GM12878 (cell line): ENCODE data around the gene AAGAB. TPM values are rescaled to one million over a fixed set of nuclear protein-coding genes. Genes with fewer than 3 reads are reported as not detected.

Experiments
- ATAC-seq: fragments of 200-7000 bp; cut with Tn5 transposase; 3 replicates; pipeline ENCODE4 v1.9.1; 2020; ENCODE audit warnings: mild to moderate bottlenecking, moderate library complexity
- BruUV-seq: library from RNA; stranded (reverse); fragments of 400-500 nt; replicated peaks from 2 replicates; lab custom pipeline; 2021; lab: Mats Ljungman, UMichigan
- CTCF ChIA-PET: fragments of 300-600 bp; sonication (Branson Sonifier 250); formaldehyde crosslinking; extraction: SDS; loops from one replicate; lab custom pipeline; 2021; ENCODE audit warnings: inconsistent platforms; lab: Yijun Ruan, JAX
- POLR2A ChIA-PET: fragments of 350-600 bp; formaldehyde crosslinking; extraction: SDS; loops from one replicate; lab custom pipeline; 2021; ENCODE audit warnings: inconsistent platforms; lab: Charles Lee
- RAD21 ChIA-PET: fragments of 300-600 bp; sonication (Branson Sonifier 250); formaldehyde crosslinking; loops from one replicate; lab custom pipeline; 2023; ENCODE audit warnings: antibody characterized with exemption; ENCODE audit not compliant: unreplicated experiment; lab: Charles Lee
- SMC1A ChIA-PET: fragments of 300-600 bp; sonication (Branson Sonifier 250); formaldehyde crosslinking; loops from one replicate; lab custom pipeline; 2023; ENCODE audit not compliant: unreplicated experiment, uncharacterized antibody; lab: Charles Lee
- DNase-seq: peaks from one replicate; pipeline ENCODE4 v3.0.0-alpha.2; 2011; ENCODE audit warnings: low read depth, low spot score
- FAIRE-seq: peaks from 3 replicates; lab custom pipeline; 2011; peaks lifted over from hg19 to GRCh38; lab: Jason Lieb, UNC
- H2AFZ ChIP-seq: 2 replicates; pipeline ENCODE4 v1.6.0; 2011; ENCODE audit warnings: low read depth, low read length, control low read depth; ENCODE audit not compliant: control insufficient read depth
- H3K27ac ChIP-seq: 2 replicates; pipeline ENCODE4 v1.5.1; 2011; ENCODE audit warnings: control low read depth; ENCODE audit not compliant: control insufficient read depth, insufficient read depth
- H3K27me3 ChIP-seq, 2 experiments: replicated peaks in 1 of 2; 2 replicates each; pipeline versions ENCODE4 v1.6.0 to v1.6.1; 2011; ENCODE audit warnings: low read length in 1 of 2; ENCODE audit not compliant: control insufficient read depth in 2 of 2, insufficient read depth in 2 of 2
- H3K36me3 ChIP-seq, 2 experiments: 2 replicates each; pipeline ENCODE4 v1.5.1; 2011; ENCODE audit warnings: low read length in 1 of 2; ENCODE audit not compliant: control insufficient read depth in 2 of 2, insufficient read depth in 2 of 2
- H3K4me1 ChIP-seq: 2 replicates; pipeline ENCODE4 v1.6.1; 2011; ENCODE audit warnings: mild to moderate bottlenecking, low read length, moderate library complexity, mixed read lengths; ENCODE audit not compliant: control insufficient read depth, insufficient read depth
- H3K4me2 ChIP-seq: 2 replicates; pipeline ENCODE4 v1.6.0; 2011; ENCODE audit warnings: control low read depth; ENCODE audit not compliant: control insufficient read depth, insufficient read depth
- H3K4me3 ChIP-seq: fragments of 200-600 bp; sonication (generic); 2 replicates; pipeline ENCODE4 v1.5.1; 2016
- H3K79me2 ChIP-seq: 2 replicates; pipeline ENCODE4 v1.6.0; 2011; ENCODE audit warnings: low read length; ENCODE audit not compliant: control insufficient read depth, insufficient read depth
- H3K9ac ChIP-seq: 2 replicates; pipeline ENCODE4 v1.8.0; 2011; ENCODE audit warnings: low read length, control low read depth, mixed read lengths; ENCODE audit not compliant: control insufficient read depth, insufficient read depth
- H3K9me3 ChIP-seq: replicated peaks from 3 replicates; pipeline ENCODE4 v1.5.1; 2011; ENCODE audit warnings: mild to moderate bottlenecking, low read length; ENCODE audit not compliant: control insufficient read depth, insufficient read depth
- H4K20me1 ChIP-seq: 2 replicates; pipeline ENCODE4 v1.6.0; 2011; ENCODE audit not compliant: control insufficient read depth, insufficient read depth
- BCL11A ChIP-seq: IDR thresholded peaks from 2 replicates; pipeline ENCODE4 v1.6.1; 2011; ENCODE audit warnings: low read depth, low read length
- CEBPZ ChIP-seq: fragments of 150-350 bp; IDR thresholded peaks from 2 replicates; pipeline ENCODE4 v1.6.1; 2016; ENCODE audit warnings: low read depth, low read length
- HCFC1 ChIP-seq: fragments of 150-350 bp; IDR thresholded peaks from 2 replicates; pipeline ENCODE4 v1.6.1; 2014; ENCODE audit warnings: low read length
- IRF3 ChIP-seq: fragments of 450-650 bp; IDR thresholded peaks from 2 replicates; pipeline ENCODE4 v1.6.1; 2014; ENCODE audit warnings: mild to moderate bottlenecking
- KAT2A ChIP-seq: conservative IDR thresholded peaks from 2 replicates; pipeline ENCODE4 v1.6.1; 2011; ENCODE audit warnings: low read depth, low read length; ENCODE audit not compliant: control insufficient read depth
- NR2C2 ChIP-seq: IDR thresholded peaks from 2 replicates; pipeline ENCODE4 v1.6.1; 2011; ENCODE audit warnings: borderline replicate concordance, low read depth; ENCODE audit not compliant: control insufficient read depth, insufficient read length
- SMARCA5 ChIP-seq: fragments of 450-650 bp; IDR thresholded peaks from 2 replicates; pipeline ENCODE4 v1.6.1; 2017; ENCODE audit warnings: mild to moderate bottlenecking
- STAT1 ChIP-seq: fragments of 450-650 bp; conservative IDR thresholded peaks from 2 replicates; pipeline ENCODE4 v1.6.1; 2014; ENCODE audit warnings: antibody characterized with exemption, mild to moderate bottlenecking
- TCF7 ChIP-seq: IDR thresholded peaks from 2 replicates; pipeline ENCODE4 v1.6.1; 2014; ENCODE audit warnings: antibody characterized with exemption, borderline replicate concordance
- ZNF217 ChIP-seq: fragments of 450-650 bp; IDR thresholded peaks from 2 replicates; pipeline ENCODE4 v1.6.1; 2017; ENCODE audit warnings: antibody characterized with exemption, mild to moderate bottlenecking
- WGBS: methylation state at CpG from one replicate; pipeline ENCODE4 v1.1.6; 2016; ENCODE audit warnings: low lambda C conversion rate; ENCODE audit not compliant: insufficient replicate concordance, insufficient coverage; ENCODE audit errors: missing lambda C conversion rate; 5-methylcytosine and 5-hydroxymethylcytosine counted together
- in situ Hi-C: fragments of 300-500 bp; cut with MboI; formaldehyde crosslinking; loops from 9 replicates; pipeline ENCODE4 v1.14.3; 2018; ENCODE audit warnings: mixed read lengths
- intact Hi-C: fragments of 100-400 bp; cut with micrococcal nuclease; formaldehyde crosslinking; loops from one replicate; pipeline ENCODE4 v1.14.2; 2022; ENCODE audit not compliant: unreplicated experiment
- polyA plus RNA-seq, 11 experiments: library from polyadenylated mRNA; depleted of rRNA in 4 of 11; unstranded in 6 of 11; stranded (reverse) in 5 of 11; fragments of >200 nt; fragmentation: Nextera tagmentation in 4 of 11; fragmentation: Illumina TruSeq in 1 of 11; extraction: Ambion mirVana in 4 of 11; extraction: Trizol in 1 of 11; gene quantifications; 1 replicate in 1 of 11; 2 replicates in 10 of 11; pipeline versions ENCODE4 v1.2.1 to v1.2.3, GENCODE V29; 2011 to 2016; ENCODE audit warnings: inconsistent platforms in 2 of 11, missing spikeins in 2 of 11, low read depth in 1 of 11
- total RNA-seq, 4 experiments: library from RNA; depleted of rRNA in 3 of 4; stranded (reverse); fragments of >200 nt in 3 of 4; fragmentation: Illumina TruSeq in 1 of 4; extraction: Trizol in 1 of 4; gene quantifications; 2 replicates each; pipeline versions ENCODE4 v1.2.1 to v1.2.3, GENCODE V29; 2013 to 2021

The AAGAB gene
- total and polyA plus RNA-seq, 10 of the 15 experiments (the other 5 are each of a cell fraction or from before 2014, with no cell fraction given) = 11.4 to 62.3 (median 38.0) TPM

- Histone ChIP-seq H3K79me2 (no peaks in the 10 kb centered on the region), H3K9ac (no peak overlapping the region), H2AFZ (no peak overlapping the region), H3K4me3 (no peak overlapping the region), H3K27ac (no peak overlapping the region), H3K4me1 (no peaks in the 10 kb centered on the region), H3K36me3 (peaks cover 0 to 21% of the 10 kb centered on the region in 2 experiments; a peak in 2 of 4 replicates), H3K27me3 (no peaks in the 10 kb centered on the region), H3K9me3 (peaks cover 3% of the 10 kb centered on the region; the same call in 2 of the 3 replicates), H3K4me2 (no peak overlapping the region), H4K20me1 (no peaks in the 10 kb centered on the region)
- BruUV-seq = no TSS peak
- CTCF ChIA-PET = no interaction called here
- DNase-seq (no peak), ATAC-seq (no peak), FAIRE-seq (no peak)
- 93% methylated on average over 3 of the region's 3 CpGs for WGBS
- SMC1A ChIA-PET = interaction anchor here (0.9 kb wide), 2 partner anchors 10 to 46 kb away, joined by 3 read pairs; no protein-coding TSS in a partner anchor
- in situ Hi-C loops (no loop called here), intact Hi-C loops (no loop called here)
- RAD21 ChIA-PET = no interaction called here
- POLR2A ChIA-PET = no interaction called here
- TF ChIP-seq CEBPZ (no peak), IRF3 (no peak), KAT2A (no peak), BCL11A (no peak), HCFC1 (no peak), ZNF217 (no peak), NR2C2 (no peak), STAT1 (no peak), TCF7 (no peak), SMARCA5 (no peak)
These were observed 46.8 kb downstream of the AAGAB start for GRCh38 chr15:67207555-67208207.
